Right lung (tissue), 5 donors: ENCODE data around the gene PCDHA12. TPM values are rescaled to one million over a fixed set of nuclear protein-coding genes. Genes with fewer than 3 reads are reported as not detected.

ENCODE experiments used
- polyA plus RNA-seq, 5 donors: library from polyadenylated mRNA; unstranded; fragments of 120-200 nt; gene quantifications; one replicate each; pipeline versions ENCODE4 v1.2.1 to v1.2.3, GENCODE V29; 2013; ENCODE audit warnings: inconsistent platforms in 1 of 5, low replicate concordance in 1 of 5; ENCODE audit not compliant: insufficient read length in 5 of 5, insufficient read depth in 1 of 5

PCDHA12 gene
- polyA plus RNA-seq, 5 donors, result 0.08 to 0.14 (median 0.09) TPM

Other genes starting within 250 kb of the PCDHA12 start
- 10 to 100 TPM; 12.1 to 27.7 (median 16.8) TPM for gene CD14, start 242.1 kb upstream of the PCDHA12 start, polyA plus RNA-seq
- gene TMCO6, start 235.9 kb upstream of the PCDHA12 start, polyA plus RNA-seq, result 10 to 100 TPM; 18.0 to 22.1 (median 20.0) TPM
- 10 to 100 TPM; 50.2 to 85.8 (median 61.8) TPM for gene NDUFA2, start 227.7 kb upstream of the PCDHA12 start, polyA plus RNA-seq
- 100 to 1,000 TPM; 140 to 196 (median 152) TPM for gene IK, start 227.5 kb upstream of the PCDHA12 start, polyA plus RNA-seq
- 10 to 100 TPM; 15.3 to 21.5 (median 20.5) TPM for gene WDR55, start 210.4 kb upstream of the PCDHA12 start, polyA plus RNA-seq
- gene DND1, start 201.7 kb upstream of the PCDHA12 start, polyA plus RNA-seq, result under 1 TPM in 3 of 5 donors, not detected in 2; 0.55 to 0.70 (median 0.68) TPM
- 10 to 100 TPM; 71.4 to 77.3 (median 73.1) TPM for gene HARS1, start 183.9 kb upstream of the PCDHA12 start, polyA plus RNA-seq
- 10 to 100 TPM; 42.4 to 56.4 (median 49.8) TPM for gene HARS2, start 183.9 kb upstream of the PCDHA12 start, polyA plus RNA-seq
- gene ZMAT2, start 174.9 kb upstream of the PCDHA12 start, polyA plus RNA-seq, result 100 to 1,000 TPM in 4 of 5 donors, 10 to 100 TPM in 1; 95.6 to 151 (median 114) TPM
- under 1 TPM; 0.07 to 0.18 (median 0.09) TPM for gene PCDHA1, start 89.2 kb upstream of the PCDHA12 start, polyA plus RNA-seq
- gene PCDHA2, start 80.5 kb upstream of the PCDHA12 start, polyA plus RNA-seq, result under 1 TPM; 0.14 to 0.34 (median 0.31) TPM
- gene PCDHA3, start 74.3 kb upstream of the PCDHA12 start, polyA plus RNA-seq, result under 1 TPM; 0.19 to 0.40 (median 0.27) TPM
- gene PCDHA4, start 68.2 kb upstream of the PCDHA12 start, polyA plus RNA-seq, result under 1 TPM; 0.27 to 0.50 (median 0.44) TPM
- under 1 TPM; 0.06 to 0.12 (median 0.09) TPM for gene PCDHA5, start 53.7 kb upstream of the PCDHA12 start, polyA plus RNA-seq
- under 1 TPM; 0.21 to 0.37 (median 0.29) TPM for gene PCDHA6, start 47.3 kb upstream of the PCDHA12 start, polyA plus RNA-seq
- gene PCDHA7, start 41.0 kb upstream of the PCDHA12 start, polyA plus RNA-seq, result under 1 TPM; 0.32 to 0.67 (median 0.44) TPM
- gene PCDHA8, start 34.1 kb upstream of the PCDHA12 start, polyA plus RNA-seq, result under 1 TPM; 0.04 to 0.21 (median 0.12) TPM
- under 1 TPM; 0.04 to 0.10 (median 0.05) TPM for gene PCDHA9, start 26.9 kb upstream of the PCDHA12 start, polyA plus RNA-seq
- gene PCDHA10, start 19.4 kb upstream of the PCDHA12 start, polyA plus RNA-seq, result under 1 TPM; 0.10 to 0.67 (median 0.36) TPM
- under 1 TPM; 0.09 to 0.74 (median 0.32) TPM for gene PCDHA11, start 6.4 kb upstream of the PCDHA12 start, polyA plus RNA-seq
- gene PCDHA13, start 6.8 kb downstream of the PCDHA12 start, polyA plus RNA-seq, result under 1 TPM; 0.08 to 0.42 (median 0.11) TPM
- under 1 TPM; 0.23 to 0.53 (median 0.30) TPM for gene PCDHAC1, start 51.0 kb downstream of the PCDHA12 start, polyA plus RNA-seq
- 1 to 10 TPM; 2.4 to 4.3 (median 3.5) TPM for gene PCDHAC2, start 91.2 kb downstream of the PCDHA12 start, polyA plus RNA-seq
- gene PCDHB1, start 176.1 kb downstream of the PCDHA12 start, polyA plus RNA-seq, result under 1 TPM; 0.06 to 0.20 (median 0.11) TPM
- 10 to 100 TPM in 1 of 5 donors, 1 to 10 TPM in 4; 5.7 to 11.9 (median 7.5) TPM for gene PCDHB2, start 219.3 kb downstream of the PCDHA12 start, polyA plus RNA-seq
- gene PCDHB3, start 225.2 kb downstream of the PCDHA12 start, polyA plus RNA-seq, result 1 to 10 TPM; 1.9 to 3.4 (median 2.8) TPM
- 1 to 10 TPM; 1.7 to 3.0 (median 2.9) TPM for gene PCDHB4, start 246.5 kb downstream of the PCDHA12 start, polyA plus RNA-seq